ENCODE measurements around the gene RBM8A.
"Not testable (repeated sequence)": the region's sequence is repeated elsewhere in the genome, so short reads cannot be mapped to it uniquely, and the experiment has no call there.

RBM8A gene

DNA sequence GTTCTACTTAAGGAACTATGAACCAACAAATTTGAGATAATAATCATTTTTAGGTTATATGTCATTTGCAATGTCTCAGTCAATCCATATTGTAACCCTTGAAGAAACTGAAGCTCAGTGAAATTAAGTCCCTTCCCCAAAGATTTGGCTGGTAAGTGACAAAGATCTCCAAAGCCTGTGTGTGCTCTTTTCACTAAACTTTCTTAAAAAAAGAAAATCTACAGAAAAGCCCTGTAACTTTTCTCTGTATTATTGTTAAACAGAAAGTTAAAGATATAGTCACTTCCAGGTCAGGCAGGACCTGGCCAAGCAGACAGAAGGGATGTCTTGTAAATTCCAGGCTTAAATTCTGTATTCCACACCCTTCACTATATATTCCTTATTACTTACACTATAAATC lies 29.1 kb upstream of the RBM8A start:
- DNase-seq (ENCODE audit: low spot score): no peak

DNA sequence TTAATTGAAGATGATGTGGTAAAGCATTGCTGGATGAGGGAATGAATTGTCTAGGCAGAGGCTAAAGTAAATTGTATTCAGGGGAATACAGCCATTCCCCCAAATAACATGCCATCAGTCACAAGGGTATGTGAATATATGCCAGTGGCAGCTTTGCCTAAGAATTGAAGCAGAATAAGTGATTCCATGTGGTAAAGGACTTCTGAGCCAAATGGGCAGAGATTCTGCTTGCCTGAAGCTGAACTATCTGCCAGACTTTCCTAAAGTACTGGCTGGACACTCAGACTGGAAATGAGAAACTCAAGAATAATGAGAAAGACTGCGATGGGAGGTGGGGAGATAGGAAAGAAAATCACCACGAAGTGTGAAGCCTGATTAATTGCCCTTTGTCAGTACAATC lies 28.2 kb upstream of the RBM8A start:
- DNase-seq (ENCODE audit: low spot score): no peak

DNA sequence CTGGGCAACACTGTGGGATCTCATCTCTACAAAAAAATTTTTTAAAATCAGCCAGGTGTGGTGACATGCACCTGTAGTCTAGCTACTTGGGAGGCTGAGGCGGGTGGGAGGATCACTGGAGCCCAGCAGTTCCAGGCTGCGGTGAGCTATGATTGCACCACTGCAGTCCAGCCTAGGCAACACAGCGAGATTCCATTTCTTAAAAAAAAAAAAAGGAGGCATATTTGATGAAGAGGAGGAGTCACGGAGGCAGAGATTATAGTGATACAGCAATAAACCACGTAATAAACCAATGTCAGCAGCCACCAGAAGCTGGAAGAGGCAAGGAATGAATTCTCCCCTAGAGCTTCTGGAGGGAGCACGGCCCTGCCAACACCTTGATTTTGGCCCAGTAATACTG lies 26.6 kb upstream of the RBM8A start:
- DNase-seq (ENCODE audit: low spot score): no peak

DNA sequence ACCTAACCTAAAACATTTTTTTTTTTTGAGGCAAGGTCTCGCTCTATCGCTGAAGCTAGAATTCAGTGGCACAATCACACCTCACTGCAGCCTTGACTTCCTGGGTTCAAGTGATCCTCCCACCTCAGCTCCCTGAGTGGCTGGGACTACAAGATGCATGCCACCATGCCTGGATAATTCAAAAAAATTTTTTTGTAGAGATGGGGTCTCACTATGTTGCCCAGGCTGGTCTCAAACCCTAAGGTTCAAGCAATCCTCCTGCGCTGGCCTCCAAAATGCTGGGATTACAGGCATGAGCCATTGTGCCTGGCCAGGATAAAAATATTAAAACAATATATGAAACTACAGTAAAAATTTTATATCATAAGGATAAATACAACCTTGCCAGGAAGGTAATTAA lies 25.6 kb upstream of the RBM8A start:
- no peak for DNase-seq (ENCODE audit: low spot score)

- DNase-seq (ENCODE audit: low spot score): no peak
These were observed 24.2 kb upstream of the RBM8A start for GRCh38 chr1:145951526-145951925.

DNA sequence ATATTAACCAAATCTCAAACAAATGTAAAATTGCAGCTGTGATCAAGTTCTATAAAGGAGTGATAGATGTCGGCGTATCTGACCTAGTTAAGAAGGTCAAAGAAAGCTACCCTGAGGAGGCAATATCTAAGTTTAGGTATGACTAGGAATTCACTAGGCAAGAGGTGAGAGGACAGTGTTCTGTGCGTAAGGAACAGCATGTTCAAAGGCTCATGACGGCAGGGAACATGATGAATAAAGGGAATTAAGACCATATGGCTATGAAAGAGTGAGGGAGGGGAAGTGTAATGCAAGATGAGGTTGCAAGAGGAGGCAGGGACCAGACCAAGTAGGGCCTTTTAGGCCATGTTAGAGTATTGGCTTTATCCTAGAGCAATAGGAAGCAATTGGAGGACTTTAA lies 21.9 kb upstream of the RBM8A start:
- no peak for DNase-seq (ENCODE audit: low spot score)

GRCh38 chr1:145947551-145947950 lies 20.3 kb upstream of the RBM8A start:
- DNase-seq (ENCODE audit: low spot score): no peak

DNA sequence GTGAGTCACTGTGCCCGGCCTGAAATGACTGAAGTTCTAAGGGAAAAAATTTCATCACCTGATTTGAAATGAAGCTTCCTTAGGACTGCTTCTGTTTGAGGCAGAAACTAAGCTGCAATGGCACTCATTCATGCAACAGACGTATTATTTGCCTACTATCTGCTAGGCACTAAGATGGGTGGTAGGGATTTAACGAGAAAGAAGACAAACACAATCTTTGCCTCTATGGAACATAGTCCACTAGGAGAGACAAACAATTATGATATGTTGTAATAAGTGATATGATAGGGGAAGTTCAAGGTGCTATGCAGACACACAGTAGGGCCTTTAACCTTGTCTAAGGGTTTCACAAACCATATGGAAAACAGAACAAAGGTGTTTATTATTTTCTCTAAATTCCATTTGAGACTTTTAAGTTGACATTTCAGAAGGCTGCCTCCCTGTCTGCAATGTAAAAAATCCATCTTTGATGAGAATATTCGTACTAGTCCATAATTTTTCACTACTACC lies 19.2 kb upstream of the RBM8A start:
- DNase-seq (ENCODE audit: low spot score): no peak

DNA sequence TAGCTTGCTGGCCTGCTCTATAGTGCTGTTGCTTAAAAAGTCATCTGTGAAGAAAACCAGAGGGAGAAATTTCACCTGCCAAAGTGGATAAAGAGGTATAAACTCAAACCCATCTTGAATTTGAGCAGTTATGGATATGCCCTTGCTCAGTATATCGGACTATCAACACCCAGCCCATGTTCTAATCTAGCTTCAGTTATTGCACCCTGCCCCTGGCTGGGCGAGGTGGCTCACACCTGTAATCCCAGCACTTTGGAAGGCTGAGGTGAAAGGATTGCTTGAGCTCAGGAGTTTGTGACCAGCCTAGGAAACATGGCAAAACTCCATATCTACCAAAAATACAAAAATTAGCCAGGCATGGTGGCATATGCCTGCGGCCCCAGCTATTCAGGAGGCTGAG lies 17.2 kb upstream of the RBM8A start:
- DNase-seq (ENCODE audit: low spot score): no peak

DNA sequence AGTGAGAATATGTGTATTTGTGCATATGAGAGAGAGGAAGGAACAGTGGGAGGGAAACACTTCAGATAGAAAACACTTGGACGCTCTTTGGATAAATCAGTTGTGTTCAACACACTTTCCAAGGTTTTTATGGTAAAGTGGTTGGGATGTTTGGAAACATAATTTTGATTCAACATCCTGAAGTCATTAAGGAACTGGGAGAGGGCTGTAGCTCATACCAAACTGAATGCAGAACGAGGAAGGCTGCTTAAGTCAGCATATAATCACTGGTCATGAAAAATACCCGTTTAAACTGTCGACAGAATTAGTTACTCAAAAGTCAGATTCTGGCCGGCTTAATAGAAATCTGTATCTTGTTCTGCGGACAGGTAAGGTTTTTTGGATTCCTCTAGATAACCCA lies 15.6 kb upstream of the RBM8A start:
- no peak for DNase-seq (ENCODE audit: low spot score)

- DNase-seq (ENCODE audit: low spot score): no peak
These were observed 15.1 kb upstream of the RBM8A start for GRCh38 chr1:145942405-145942804.

- no peak for DNase-seq (ENCODE audit: low spot score)
These were observed 10.2 kb upstream of the RBM8A start for GRCh38 chr1:145937436-145937835.

GRCh38 chr1:145936247-145936646 lies 9.0 kb upstream of the RBM8A start:
- no peak for DNase-seq (ENCODE audit: low spot score)

- no peak for DNase-seq (ENCODE audit: low spot score)
These were observed 8.4 kb upstream of the RBM8A start for GRCh38 chr1:145935708-145936107.

DNA sequence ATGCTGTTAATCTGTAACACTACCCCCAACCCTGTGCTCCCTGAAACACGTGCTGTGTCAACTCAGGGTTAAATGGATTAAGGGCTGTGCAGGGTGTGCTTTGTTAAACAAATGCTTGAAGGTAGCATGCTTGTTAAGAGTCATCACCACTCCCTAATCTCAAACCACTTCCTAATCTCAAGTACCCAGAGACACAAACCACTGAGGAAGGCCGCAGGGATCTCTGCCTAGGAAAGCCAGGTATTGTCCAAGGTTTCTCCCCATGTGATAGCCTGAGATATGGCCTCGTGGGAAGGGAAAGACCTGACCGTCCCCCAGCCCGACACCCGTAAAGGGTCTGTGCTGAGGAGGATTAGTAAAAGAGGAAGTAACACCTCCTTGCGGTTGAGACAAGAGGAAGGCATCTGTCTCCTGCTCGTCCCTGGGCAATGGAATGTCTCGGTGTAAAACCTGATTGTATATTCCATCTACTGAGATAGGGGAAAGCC lies 5.3 kb upstream of the RBM8A start:
- DNase-seq (ENCODE audit: low spot score): not testable (repeated sequence)

DNA sequence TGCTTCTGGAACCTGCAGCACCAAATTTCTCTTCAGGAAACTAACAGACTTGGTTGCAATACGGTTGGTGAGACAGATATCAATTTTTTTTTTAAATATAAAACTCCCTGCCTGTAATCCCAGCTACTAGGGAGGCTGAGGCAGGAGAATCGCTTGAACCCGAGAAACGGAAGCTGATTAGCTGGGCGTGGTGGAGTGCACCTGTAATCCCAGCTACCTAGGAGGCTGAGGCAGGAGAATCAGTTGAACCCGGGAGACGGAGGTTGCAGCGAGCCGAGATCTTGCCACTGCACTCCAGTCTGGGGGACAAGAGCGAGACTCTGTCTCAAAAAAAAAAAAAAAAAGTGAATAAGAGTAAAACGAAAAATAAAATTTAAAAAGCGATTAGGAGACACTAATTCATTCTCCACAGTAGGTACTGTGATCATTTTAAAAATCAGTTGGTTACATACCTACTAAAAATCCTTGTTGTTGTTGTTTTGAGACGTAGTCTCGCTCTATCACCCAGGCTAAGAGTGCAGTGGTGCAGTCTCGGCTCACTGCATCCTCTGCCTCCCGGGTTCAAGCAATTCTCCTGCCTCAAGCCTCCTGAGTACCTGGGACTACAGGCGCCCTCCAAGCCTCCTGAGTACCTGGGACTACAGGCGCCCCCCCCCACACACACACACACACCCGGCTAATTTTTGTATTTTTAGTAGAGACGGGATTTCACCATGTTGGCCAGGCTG lies 796 bp upstream of the RBM8A start:
- no peak for DNase-seq (ENCODE audit: low spot score)

DNA sequence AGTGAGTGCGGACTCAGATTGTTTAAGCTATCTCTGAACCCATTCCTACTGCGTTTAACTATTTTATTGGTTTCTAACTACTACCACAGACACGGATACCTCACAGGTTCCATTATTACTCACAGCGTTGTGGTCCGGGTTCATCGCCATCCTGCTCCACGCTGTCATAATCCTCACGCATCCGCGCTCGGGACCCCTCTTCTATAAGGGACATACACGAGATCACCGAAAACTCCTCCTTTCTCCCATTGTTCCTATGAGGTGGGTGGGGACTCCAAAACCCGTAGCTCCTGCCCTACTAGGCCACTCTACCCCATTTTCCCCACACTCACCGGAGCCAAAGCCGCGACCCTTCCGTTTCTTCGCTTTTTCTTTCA lies 610 bp downstream of the RBM8A start:
- DNase-seq (ENCODE audit: low spot score): no peak

DNA sequence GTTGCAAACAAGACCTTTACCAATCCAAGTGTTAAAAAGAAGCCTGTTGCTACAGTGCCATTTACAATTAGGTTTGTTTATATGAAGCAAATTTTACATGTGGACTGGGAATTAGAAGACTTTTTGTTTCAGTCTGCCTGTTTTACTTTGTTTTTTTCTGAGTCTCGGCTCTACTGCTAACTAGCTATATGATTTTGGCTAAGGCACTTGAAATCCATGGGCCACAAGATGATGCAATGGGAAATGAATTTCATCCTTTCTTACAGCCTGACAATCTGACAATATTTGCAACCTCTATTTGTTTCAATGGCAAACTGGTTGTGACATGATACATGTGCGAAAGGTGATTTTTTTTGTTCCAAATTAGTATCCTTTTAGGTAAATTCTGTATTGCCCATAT lies 5.0 kb downstream of the RBM8A start:
- DNase-seq (ENCODE audit: low spot score): no peak

- DNase-seq (ENCODE audit: low spot score): not testable (repeated sequence)
These were observed 7.0 kb downstream of the RBM8A start for GRCh38 chr1:145920297-145920696.

DNA sequence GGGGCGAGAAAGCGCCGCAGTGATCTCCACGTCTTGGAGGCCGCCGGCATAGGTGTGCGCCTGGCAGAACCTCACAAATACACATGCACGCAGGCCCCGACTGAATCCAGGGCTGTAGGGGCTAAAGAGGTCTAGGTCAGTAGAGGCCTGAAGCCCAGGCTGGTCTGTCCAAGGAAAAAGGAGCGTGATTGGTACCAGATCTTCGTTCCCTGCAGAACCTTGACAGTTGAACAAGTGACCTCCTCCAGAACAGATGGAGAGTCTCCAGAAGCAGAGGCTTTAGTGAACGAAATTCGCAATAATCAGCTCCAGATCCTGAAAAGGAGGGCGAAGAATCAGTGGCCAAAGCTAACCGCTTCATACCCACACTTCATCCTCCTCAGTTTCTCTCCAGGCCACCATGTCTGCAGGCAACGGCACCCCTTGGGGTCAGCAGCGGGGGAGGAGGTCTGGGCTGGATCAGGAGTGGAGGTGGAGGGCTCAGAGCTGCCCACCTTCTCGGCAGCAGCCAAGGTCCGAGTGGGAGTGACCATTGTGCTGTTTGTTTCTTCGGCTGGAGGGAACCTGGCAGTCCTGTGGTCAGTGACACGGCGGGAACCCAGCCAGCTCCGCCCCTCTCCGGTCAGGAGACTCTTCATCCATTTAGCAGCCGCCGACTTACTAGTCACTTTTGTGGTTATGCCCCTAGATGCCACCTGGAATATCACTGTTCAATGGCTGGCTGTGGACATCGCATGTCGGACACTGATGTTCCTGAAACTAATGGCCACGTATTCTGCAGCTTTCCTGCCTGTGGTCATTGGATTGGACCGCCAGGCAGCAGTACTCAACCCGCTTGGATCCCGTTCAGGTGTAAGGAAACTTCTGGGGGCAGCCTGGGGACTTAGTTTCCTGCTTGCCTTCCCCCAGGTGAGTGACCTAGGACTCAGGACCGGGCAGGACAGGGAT lies 8.0 kb downstream of the RBM8A start:
- no peak for DNase-seq (ENCODE audit: low spot score)

- peak; percentile 90 for DNase-seq (ENCODE audit: low spot score)
These were observed 8.9 kb downstream of the RBM8A start, which contains the start of gene PEX11B for GRCh38 chr1:145918144-145918991. Gene PEX11B, minus strand, starts transcription at chr1:145918717. Its CDS starts 29 bp downstream, at chr1:145918688.

DNA sequence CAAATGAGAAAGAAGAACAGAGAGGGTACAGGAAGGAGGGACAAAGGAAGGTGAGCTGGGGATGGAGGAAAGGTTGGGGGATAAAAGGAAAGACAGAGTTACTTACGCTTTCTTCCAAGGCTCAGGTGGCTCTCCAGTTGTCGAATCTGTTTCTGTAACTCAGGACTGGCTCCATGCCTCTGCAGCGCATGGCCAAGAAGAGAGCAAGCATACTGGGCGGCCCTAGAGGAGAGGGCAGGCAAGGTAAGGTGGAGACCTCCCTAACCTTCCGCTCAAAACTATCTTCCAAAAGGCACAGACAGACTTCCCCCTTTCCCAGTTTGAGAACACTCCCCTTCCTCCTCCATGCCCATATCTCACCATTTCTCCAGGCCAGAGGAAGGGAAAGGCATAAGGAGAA lies 9.7 kb downstream of the RBM8A start:
- DNase-seq (ENCODE audit: low spot score): no peak
